Natural killer cell (primary cell): Measurements from ENCODE around the gene PSMD7. TPM values are rescaled to one million over a fixed set of nuclear protein-coding genes. Genes with fewer than 3 reads are reported as not detected.

Experiments
- ATAC-seq, 3 donors: fragments of 150-1000 bp in 2 of 3; fragments of 200-7000 bp in 1 of 3; cut with Tn5 transposase; 1 replicate in 1 of 3; 2 replicates in 2 of 3; pipeline ENCODE4 v1.10.0; 2021; ENCODE audit warnings: mild to moderate bottlenecking in 2 of 3, moderate library complexity in 2 of 3
- DNase-seq, 2 donors: peaks; one replicate each; pipeline versions ENCODE4 v3.0.0 to v3.0.0-alpha.2; 2013 to 2021; ENCODE audit warnings: mixed read lengths in 1 of 2
- H3K27ac ChIP-seq: one replicate; pipeline ENCODE4 v1.5.1; 2013; ENCODE audit warnings: mild to moderate bottlenecking, low read length
- H3K27me3 ChIP-seq: one replicate; pipeline ENCODE4 v1.6.1; 2013; ENCODE audit warnings: low read length; ENCODE audit not compliant: control insufficient read depth, insufficient read depth
- H3K36me3 ChIP-seq: one replicate; pipeline ENCODE4 v1.6.1; 2013; ENCODE audit warnings: low read length; ENCODE audit not compliant: control insufficient read depth, insufficient read depth
- H3K4me1 ChIP-seq: one replicate; pipeline ENCODE4 v1.6.1; 2013; ENCODE audit warnings: low read length; ENCODE audit not compliant: control insufficient read depth, insufficient read depth
- H3K4me3 ChIP-seq: one replicate; pipeline ENCODE4 v1.5.1; 2013; ENCODE audit warnings: low read length
- H3K9me3 ChIP-seq: one replicate; pipeline ENCODE4 v1.6.1; 2013; ENCODE audit warnings: low read length; ENCODE audit not compliant: control insufficient read depth, insufficient read depth
- H3K27ac Mint-ChIP-seq, 2 donors: one replicate each; pipeline ENCODE4 v1.8.0; 2022; ENCODE audit warnings: mild to moderate bottlenecking in 2 of 2, mixed read lengths in 2 of 2, moderate library complexity in 1 of 2
- H3K27me3 Mint-ChIP-seq, 2 donors: one replicate each; pipeline ENCODE4 v1.8.0; 2022; ENCODE audit warnings: low read depth in 2 of 2, mixed read lengths in 2 of 2
- H3K36me3 Mint-ChIP-seq: one replicate; pipeline ENCODE4 v1.8.0; 2022; ENCODE audit warnings: mixed read lengths
- H3K4me1 Mint-ChIP-seq, 2 donors: one replicate each; pipeline ENCODE4 v1.8.0; 2022; ENCODE audit warnings: mixed read lengths in 2 of 2
- H3K4me3 Mint-ChIP-seq: one replicate; pipeline ENCODE4 v1.8.0; 2022; ENCODE audit warnings: mild to moderate bottlenecking, moderate library complexity, mixed read lengths
- H3K9me3 Mint-ChIP-seq, 2 donors: one replicate each; pipeline ENCODE4 v1.8.0; 2022; ENCODE audit warnings: mixed read lengths in 2 of 2
- WGBS: methylation state at CpG from one replicate; pipeline ENCODE4 v1.1.7; 2013; ENCODE audit warnings: missing lambda C conversion rate; ENCODE audit not compliant: insufficient coverage; 5-methylcytosine and 5-hydroxymethylcytosine counted together
- intact Hi-C: fragments of 100-400 bp; cut with micrococcal nuclease; formaldehyde crosslinking; loops from one replicate; pipeline ENCODE4 v1.14.2; 2022
- total RNA-seq, 4 donors: library from RNA; stranded (reverse); fragments of 120-200 nt in 1 of 4; gene quantifications; one replicate each; pipeline versions ENCODE4 v1.2.3 to v1.2.4, GENCODE V29; 2013 to 2022
- TF ChIP-seq, protein P1 (sequence below): fragments of 200-600 bp; IDR thresholded peaks from one replicate; pipeline ENCODE4 v1.8.0; 2022; ENCODE audit warnings: antibody characterized with exemption

PSMD7 gene
- total RNA-seq, 3 donors from 2014 or later (not counting 1 experiment from before 2014, with no cell fraction given), result 81.0 to 89.2 (median 81.7) TPM

DNA sequence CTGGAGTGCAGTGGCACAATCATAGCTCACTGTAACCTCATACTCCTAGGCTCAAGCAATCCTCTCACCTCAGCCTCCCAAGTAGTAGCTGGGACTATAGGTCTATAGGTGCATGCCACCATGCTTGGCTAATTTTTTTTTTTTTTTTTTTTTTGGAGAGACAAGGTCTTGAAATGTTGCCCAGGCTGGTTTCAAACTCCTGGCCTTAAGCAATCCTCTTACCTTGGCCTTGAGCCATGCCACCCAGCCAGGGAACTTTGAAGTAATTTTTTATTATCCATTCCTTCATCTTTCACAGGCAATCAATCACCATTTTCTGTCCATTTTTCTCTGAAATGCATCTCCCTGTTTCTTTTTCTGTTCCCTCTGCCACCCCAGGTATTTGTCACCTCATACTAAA, 6.3 kb upstream of the PSMD7 start:
- intact Hi-C loops, result loop anchor here (10.0 kb wide), 1 partner anchor 1626 kb away; no protein-coding TSS in a partner anchor
- TF ChIP-seq, protein P1, sequence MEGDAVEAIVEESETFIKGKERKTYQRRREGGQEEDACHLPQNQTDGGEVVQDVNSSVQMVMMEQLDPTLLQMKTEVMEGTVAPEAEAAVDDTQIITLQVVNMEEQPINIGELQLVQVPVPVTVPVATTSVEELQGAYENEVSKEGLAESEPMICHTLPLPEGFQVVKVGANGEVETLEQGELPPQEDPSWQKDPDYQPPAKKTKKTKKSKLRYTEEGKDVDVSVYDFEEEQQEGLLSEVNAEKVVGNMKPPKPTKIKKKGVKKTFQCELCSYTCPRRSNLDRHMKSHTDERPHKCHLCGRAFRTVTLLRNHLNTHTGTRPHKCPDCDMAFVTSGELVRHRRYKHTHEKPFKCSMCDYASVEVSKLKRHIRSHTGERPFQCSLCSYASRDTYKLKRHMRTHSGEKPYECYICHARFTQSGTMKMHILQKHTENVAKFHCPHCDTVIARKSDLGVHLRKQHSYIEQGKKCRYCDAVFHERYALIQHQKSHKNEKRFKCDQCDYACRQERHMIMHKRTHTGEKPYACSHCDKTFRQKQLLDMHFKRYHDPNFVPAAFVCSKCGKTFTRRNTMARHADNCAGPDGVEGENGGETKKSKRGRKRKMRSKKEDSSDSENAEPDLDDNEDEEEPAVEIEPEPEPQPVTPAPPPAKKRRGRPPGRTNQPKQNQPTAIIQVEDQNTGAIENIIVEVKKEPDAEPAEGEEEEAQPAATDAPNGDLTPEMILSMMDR, result no peak
- Mint-ChIP-seq H3K36me3 (peaks cover 6% of the 10 kb centered on the region), H3K27me3 (no peaks in the 10 kb centered on the region), H3K4me3 (no peak overlapping the region), H3K27ac (no peak overlapping the region), H3K4me1 (no peaks in the 10 kb centered on the region), H3K9me3 (no peaks in the 10 kb centered on the region)
- Histone ChIP-seq H3K4me1 (no peaks in the 10 kb centered on the region), H3K27me3 (no peaks in the 10 kb centered on the region), H3K36me3 (no peaks in the 10 kb centered on the region), H3K9me3 (no peaks in the 10 kb centered on the region), H3K27ac (no peak overlapping the region), H3K4me3 (no peak overlapping the region)
- DNase-seq, result no peak
- ATAC-seq, result no peak

DNA sequence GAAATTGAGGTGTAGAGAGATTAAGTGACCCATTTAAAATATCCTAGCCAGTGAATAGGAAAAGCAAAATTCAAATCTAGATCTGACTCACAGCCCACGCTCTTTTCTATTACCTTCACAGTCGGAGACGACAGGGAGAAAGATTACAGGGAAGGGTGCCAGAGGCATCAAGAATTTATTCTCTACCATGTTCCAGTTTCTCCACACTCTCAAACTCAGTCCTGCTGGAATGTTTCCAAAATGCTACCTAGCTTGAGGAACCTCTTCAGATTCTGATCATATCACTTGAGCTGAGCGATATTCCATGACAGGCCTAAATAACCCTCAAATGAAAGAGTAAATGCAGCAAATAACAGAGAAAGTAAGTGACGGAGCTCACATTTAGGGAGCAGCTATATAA, 5.4 kb upstream of the PSMD7 start:
- Histone ChIP-seq H3K9me3 (no peaks in the 10 kb centered on the region), H3K27ac (no peak overlapping the region), H3K4me1 (no peaks in the 10 kb centered on the region), H3K36me3 (no peaks in the 10 kb centered on the region), H3K4me3 (no peak overlapping the region), H3K27me3 (no peaks in the 10 kb centered on the region)
- no peak overlapping the region for H3K27ac Mint-ChIP-seq
- DNase-seq, result no peak
- H3K9me3 Mint-ChIP-seq, result no peaks in the 10 kb centered on the region
- WGBS, result 95% methylated on average over 5 of the region's 5 CpGs
- no peaks in the 10 kb centered on the region for H3K27me3 Mint-ChIP-seq
- TF ChIP-seq, protein P1, result no peak
- peaks cover 8% of the 10 kb centered on the region in 2 donors for H3K4me1 Mint-ChIP-seq
- H3K36me3 Mint-ChIP-seq, result peaks cover 6% of the 10 kb centered on the region
- intact Hi-C loops, result loop anchor here (10.0 kb wide), 1 partner anchor 1626 kb away; no protein-coding TSS in a partner anchor
- no peak overlapping the region for H3K4me3 Mint-ChIP-seq
- no peak for ATAC-seq

DNA sequence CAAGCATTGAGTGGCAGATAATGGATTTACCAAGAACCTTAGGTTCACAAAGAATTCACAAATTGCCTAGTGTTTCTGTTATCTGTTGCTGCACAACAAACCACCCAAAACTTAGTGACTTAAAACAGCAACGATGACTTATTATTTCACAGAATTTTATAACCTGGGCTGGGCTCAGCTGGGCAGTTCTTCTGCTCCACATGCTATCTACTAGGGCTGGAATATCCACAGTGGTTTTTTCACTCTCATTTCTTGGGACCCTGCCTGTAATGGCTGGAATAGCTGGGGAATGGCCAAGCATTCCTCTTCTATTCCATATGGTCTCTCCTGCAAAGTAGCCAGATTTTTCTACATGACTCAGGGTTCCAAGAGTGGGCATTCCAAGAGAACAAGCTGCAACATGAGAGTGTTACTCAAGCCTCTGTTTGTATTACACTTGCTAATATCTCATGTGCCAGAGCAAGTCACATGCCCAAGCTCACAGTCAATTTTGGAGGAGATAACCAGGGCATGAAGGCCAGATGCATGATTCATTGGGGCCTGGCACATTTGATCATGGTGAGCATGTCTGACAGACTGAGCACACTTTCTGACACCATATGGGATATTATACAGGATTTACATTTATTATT, 4.9 kb upstream of the PSMD7 start:
- Mint-ChIP-seq H3K4me1 (peaks cover 13% of the 10 kb centered on the region in 2 donors), H3K4me3 (no peak overlapping the region), H3K27me3 (no peaks in the 10 kb centered on the region), H3K27ac (no peak overlapping the region), H3K9me3 (no peaks in the 10 kb centered on the region), H3K36me3 (peaks cover 6% of the 10 kb centered on the region)
- DNase-seq (no peak), ATAC-seq (no peak)
- no peak overlapping the region for H3K27ac ChIP-seq
- intact Hi-C loops, result loop anchor here (10.0 kb wide), 1 partner anchor 1627 kb away; no protein-coding TSS in a partner anchor
- no peaks in the 10 kb centered on the region for H3K4me1 ChIP-seq
- H3K9me3 ChIP-seq, result no peaks in the 10 kb centered on the region
- H3K36me3 ChIP-seq, result no peaks in the 10 kb centered on the region
- H3K4me3 ChIP-seq, result no peak overlapping the region
- WGBS, result 100% methylated on average over 1 of the region's 1 CpG
- H3K27me3 ChIP-seq, result no peaks in the 10 kb centered on the region
- TF ChIP-seq, protein P1, result no peak

DNA sequence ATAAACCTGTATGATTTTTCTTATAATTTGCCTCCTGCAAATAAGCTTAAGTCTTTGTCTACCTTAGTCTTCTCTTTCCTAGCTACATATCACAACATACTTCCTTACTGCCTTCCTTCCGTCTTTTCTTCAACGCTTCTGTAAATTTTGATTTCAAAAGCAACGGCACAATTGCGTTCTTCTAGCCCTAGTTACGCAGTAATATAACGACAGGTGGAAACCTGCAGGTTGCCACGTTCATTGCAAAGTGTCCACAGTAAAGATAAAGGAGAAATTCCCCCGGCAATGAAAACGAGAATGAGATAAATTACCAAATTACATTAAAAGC, 546 bp upstream of the PSMD7 start:
- 0% methylated on average over 7 of the region's 9 CpGs for WGBS
- no peaks in the 10 kb centered on the region for H3K27me3 ChIP-seq
- no peaks in the 10 kb centered on the region for H3K9me3 Mint-ChIP-seq

More for the DNA sequence above, 546 bp upstream of the PSMD7 start:
- Histone ChIP-seq H3K27ac (peak overlapping the region; percentile 93), H3K9me3 (no peaks in the 10 kb centered on the region), H3K4me1 (peaks cover 14% of the 10 kb centered on the region), H3K36me3 (peaks cover 18% of the 10 kb centered on the region), H3K4me3 (peak overlapping the region; percentile 95)
- ATAC-seq, result peak; percentile 1 to 6 (median 6)
- Mint-ChIP-seq H3K4me3 (peak overlapping the region; percentile 98), H3K27me3 (no peaks in the 10 kb centered on the region), H3K4me1 (peaks cover 14 to 20% of the 10 kb centered on the region in 2 donors), H3K36me3 (peaks cover 10% of the 10 kb centered on the region), H3K27ac (peak overlapping the region; percentile 97 to 98)
- intact Hi-C loops, result loop anchor here (1.0 to 10.0 kb wide), 2 partner anchors 72 to 1631 kb away; no protein-coding TSS in a partner anchor
- no peak for DNase-seq
- TF ChIP-seq, protein P1, result no peak
